ENCODE measurements around the gene EYA3.

The EYA3 gene

GRCh38 chr1:28123461-28123961, 35.1 kb upstream of the EYA3 start:
- peak; percentile 88 for DNase-seq (ENCODE audit: low read depth)
- H3K4me3 ChIP-seq (ENCODE audit: control insufficient read depth, low read depth, low read length) = peak overlapping the region; percentile 6
- no peak for TF ChIP-seq CTCF (conservative IDR thresholded peaks at IDR 0.05; ENCODE audit: control insufficient read depth, insufficient read depth, low read depth, low read length)

GRCh38 chr1:28122183-28122582, 33.8 kb upstream of the EYA3 start:
- H3K4me3 ChIP-seq (ENCODE audit: control insufficient read depth, low read depth, low read length) = no peak overlapping the region
- TF ChIP-seq CTCF (conservative IDR thresholded peaks at IDR 0.05; ENCODE audit: control insufficient read depth, insufficient read depth, low read depth, low read length) = no peak
- peak; percentile 49 for DNase-seq (ENCODE audit: low read depth)

- no peak for DNase-seq (ENCODE audit: low read depth)
- H3K4me3 ChIP-seq (ENCODE audit: control insufficient read depth, low read depth, low read length) = no peak overlapping the region
- TF ChIP-seq CTCF (conservative IDR thresholded peaks at IDR 0.05; ENCODE audit: control insufficient read depth, insufficient read depth, low read depth, low read length) = no peak
These were observed 31.1 kb upstream of the EYA3 start for GRCh38 chr1:28119556-28119955.

GRCh38 chr1:28118640-28119307, 30.4 kb upstream of the EYA3 start:
- DNase-seq (ENCODE audit: low read depth) = no peak
- TF ChIP-seq CTCF (conservative IDR thresholded peaks at IDR 0.05; ENCODE audit: control insufficient read depth, insufficient read depth, low read depth, low read length) = no peak
- H3K4me3 ChIP-seq (ENCODE audit: control insufficient read depth, low read depth, low read length) = no peak overlapping the region

- no peak overlapping the region for H3K4me3 ChIP-seq (ENCODE audit: control insufficient read depth, low read depth, low read length)
- no peak for TF ChIP-seq CTCF (conservative IDR thresholded peaks at IDR 0.05; ENCODE audit: control insufficient read depth, insufficient read depth, low read depth, low read length)
- peak; percentile 39 for DNase-seq (ENCODE audit: low read depth)
These were observed 26.9 kb upstream of the EYA3 start for GRCh38 chr1:28115267-28115666.

- no peak overlapping the region for H3K4me3 ChIP-seq (ENCODE audit: control insufficient read depth, low read depth, low read length)
- no peak for DNase-seq (ENCODE audit: low read depth)
- TF ChIP-seq CTCF (conservative IDR thresholded peaks at IDR 0.05; ENCODE audit: control insufficient read depth, insufficient read depth, low read depth, low read length) = no peak
These were observed 26.4 kb upstream of the EYA3 start for GRCh38 chr1:28114844-28115243.

GRCh38 chr1:28113242-28113572, 24.8 kb upstream of the EYA3 start:
- no peak for DNase-seq (ENCODE audit: low read depth)
- TF ChIP-seq CTCF (conservative IDR thresholded peaks at IDR 0.05; ENCODE audit: control insufficient read depth, insufficient read depth, low read depth, low read length) = peak; percentile 30
- no peak overlapping the region for H3K4me3 ChIP-seq (ENCODE audit: control insufficient read depth, low read depth, low read length)

Data from fibroblast of mammary gland (primary cell).